ENCODE results near the gene KRTAP4-2.
"Not testable (repeated sequence)": the region's sequence is repeated elsewhere in the genome, so short reads cannot be mapped to it uniquely, and the experiment has no call there.

Gene KRTAP4-2

DNA sequence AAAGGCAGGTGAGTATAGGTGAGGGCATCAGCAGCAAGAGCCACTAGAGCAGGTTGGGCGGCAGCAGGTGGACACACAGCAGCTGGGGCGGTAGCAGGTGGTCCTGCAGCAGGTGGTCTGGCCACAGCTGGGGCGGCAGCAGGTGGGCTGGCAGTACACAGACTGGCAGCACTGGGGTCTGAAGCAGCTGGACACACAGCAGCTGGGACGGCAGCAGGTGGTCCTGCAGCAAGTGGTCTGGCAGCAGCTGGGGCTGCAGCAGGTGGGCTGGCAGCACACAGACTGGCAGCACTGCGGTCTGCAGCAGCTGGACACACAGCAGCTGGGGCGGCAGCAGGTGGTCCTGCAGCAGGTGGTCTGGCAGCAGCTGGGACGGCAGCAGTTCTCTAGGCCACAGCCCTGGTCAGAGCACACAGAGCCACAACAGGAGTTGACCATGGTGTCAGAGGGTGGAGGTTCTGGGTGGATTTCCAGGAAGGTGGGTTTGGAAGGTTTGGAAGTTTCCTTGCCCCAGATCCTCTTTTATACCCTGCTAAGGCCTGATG, at the start of gene KRTAP4-2:
TSS of gene KRTAP4-2 (minus strand) at position 495 of the 545 bp plus-strand sequence. CDS start at position 438, 57 bp downstream.
- TF ChIP-seq POLR2A (IDR thresholded peaks at IDR 0.05; ENCODE audit: low read length) (no peak), GATA1 (IDR thresholded peaks at IDR 0.05; ENCODE audit: low read depth, low read length) (no peak)
- DNase-seq = no peak

DNA sequence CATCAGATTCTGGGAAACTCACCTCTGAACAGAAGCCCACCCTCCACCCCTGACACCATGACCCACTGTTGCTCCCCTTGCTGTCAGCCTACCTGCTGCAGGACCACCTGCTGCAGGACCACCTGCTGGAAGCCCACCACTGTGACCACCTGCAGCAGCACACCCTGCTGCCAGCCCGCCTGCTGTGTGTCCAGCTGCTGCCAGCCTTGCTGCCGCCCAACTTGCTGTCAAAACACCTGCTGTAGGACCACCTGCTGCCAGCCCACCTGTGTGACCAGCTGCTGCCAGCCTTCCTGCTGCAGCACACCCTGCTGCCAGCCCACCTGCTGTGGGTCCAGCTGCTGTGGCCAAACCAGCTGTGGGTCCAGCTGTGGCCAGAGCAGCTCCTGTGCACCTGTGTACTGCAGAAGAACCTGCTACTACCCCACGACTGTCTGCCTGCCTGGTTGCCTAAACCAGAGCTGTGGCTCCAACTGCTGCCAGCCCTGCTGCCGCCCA, 48.6 kb upstream of the KRTAP4-2 start, which contains the start of gene KRTAP9-2:
TSS of gene KRTAP9-2 (plus strand) at position 51 of the 498 bp plus-strand sequence. CDS start at position 58, 7 bp downstream.
- DNase-seq = not testable (repeated sequence)

GRCh38 chr17:41226051-41226450, 48.0 kb upstream of the KRTAP4-2 start:
- DNase-seq = no peak
- no peak for TF ChIP-seq POLR2A (IDR thresholded peaks at IDR 0.05; ENCODE audit: low read length)
- no peak for TF ChIP-seq GATA1 (IDR thresholded peaks at IDR 0.05; ENCODE audit: low read depth, low read length)

- DNase-seq = no peak
Measured at GRCh38 chr17:41223821-41224220, 45.8 kb upstream of the KRTAP4-2 start.

DNA sequence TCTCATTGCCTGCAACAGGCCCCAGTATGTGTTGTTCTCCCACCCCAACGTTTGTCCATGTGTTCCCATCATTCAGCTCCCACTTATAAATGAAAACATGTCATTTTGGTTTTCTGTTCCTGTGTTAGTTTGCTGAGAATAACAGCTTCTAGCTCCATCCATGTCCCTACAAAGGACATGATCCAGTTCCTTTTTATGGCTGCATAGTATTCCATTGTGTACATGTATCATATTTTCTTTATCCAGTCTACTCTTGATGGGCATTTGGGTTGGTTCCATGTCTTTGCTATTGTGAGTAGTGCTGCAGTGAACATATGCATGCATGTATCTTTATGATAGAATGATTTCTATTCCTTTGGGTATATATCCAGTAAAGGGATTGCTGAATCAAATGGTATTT, 37.7 kb upstream of the KRTAP4-2 start:
- TF ChIP-seq GATA1 (IDR thresholded peaks at IDR 0.05; ENCODE audit: low read depth, low read length) (no peak), POLR2A (IDR thresholded peaks at IDR 0.05; ENCODE audit: low read length) (no peak)
- no peak for DNase-seq

More at GRCh38 chr17:41223821-41224220, 45.8 kb upstream of the KRTAP4-2 start:
- no peak for TF ChIP-seq GATA1 (IDR thresholded peaks at IDR 0.05; ENCODE audit: low read depth, low read length)
- no peak for TF ChIP-seq POLR2A (IDR thresholded peaks at IDR 0.05; ENCODE audit: low read length)

DNA sequence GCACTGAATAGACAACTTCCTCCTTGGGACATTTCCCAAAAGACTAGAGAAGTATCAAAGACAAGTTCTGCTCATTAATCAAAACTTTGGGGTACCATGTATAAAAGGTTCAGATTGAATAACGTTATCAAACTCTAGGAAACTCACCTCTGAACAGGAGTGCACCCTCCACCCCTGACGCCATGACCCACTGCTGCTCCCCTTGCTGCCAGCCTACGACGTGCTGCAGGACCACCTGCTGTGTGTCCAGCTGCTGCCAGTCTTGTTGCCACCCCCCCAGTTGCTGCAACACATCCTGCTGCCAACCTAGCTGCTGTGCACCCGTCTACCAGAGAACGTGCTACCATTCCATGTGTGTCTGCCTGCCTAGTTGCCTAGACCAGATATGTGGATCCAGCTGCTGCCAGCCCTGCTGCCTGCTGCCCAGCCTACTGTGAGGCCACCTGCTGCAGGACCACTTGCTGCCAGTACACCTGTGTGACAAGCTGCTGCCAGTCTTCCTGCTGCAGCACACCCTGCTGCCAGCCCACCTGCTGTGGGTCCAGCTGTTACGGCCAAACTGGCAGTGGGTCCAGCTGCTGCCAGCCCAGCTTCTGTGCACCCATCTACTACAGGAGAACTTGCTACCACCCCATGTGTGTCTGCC, 34.6 kb upstream of the KRTAP4-2 start:
- DNase-seq = no peak
- TF ChIP-seq POLR2A (IDR thresholded peaks at IDR 0.05; ENCODE audit: low read length) = no peak
- no peak for TF ChIP-seq GATA1 (IDR thresholded peaks at IDR 0.05; ENCODE audit: low read depth, low read length)

DNA sequence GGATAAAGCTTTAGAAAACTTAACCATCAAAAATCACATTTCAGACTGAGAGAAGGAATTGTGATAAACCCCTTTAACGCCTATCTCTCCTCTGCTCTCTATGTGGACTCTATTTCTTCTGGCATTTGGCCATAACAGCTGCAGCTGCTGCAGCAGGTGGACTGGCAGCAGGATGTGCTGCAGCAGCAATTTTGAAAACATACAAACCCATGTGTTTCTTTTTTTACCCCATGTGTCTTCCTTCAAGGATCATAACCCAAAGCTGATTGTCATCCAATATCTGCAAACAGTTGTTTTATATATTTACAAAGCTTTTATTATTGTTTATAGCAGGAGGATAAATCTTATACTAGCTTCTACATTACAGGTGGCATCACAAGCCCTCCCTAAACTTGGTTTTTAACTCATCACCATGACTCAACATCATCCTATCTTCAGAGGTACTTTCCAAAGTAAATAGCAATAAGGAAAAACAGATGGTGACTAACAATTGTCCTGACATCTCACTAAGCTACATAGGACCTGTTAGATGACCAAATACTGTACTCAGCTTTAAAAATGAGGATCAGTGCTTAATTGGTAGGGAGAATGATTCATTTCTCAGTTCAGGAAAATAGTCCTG, 33.9 kb upstream of the KRTAP4-2 start:
- no peak for DNase-seq

DNA sequence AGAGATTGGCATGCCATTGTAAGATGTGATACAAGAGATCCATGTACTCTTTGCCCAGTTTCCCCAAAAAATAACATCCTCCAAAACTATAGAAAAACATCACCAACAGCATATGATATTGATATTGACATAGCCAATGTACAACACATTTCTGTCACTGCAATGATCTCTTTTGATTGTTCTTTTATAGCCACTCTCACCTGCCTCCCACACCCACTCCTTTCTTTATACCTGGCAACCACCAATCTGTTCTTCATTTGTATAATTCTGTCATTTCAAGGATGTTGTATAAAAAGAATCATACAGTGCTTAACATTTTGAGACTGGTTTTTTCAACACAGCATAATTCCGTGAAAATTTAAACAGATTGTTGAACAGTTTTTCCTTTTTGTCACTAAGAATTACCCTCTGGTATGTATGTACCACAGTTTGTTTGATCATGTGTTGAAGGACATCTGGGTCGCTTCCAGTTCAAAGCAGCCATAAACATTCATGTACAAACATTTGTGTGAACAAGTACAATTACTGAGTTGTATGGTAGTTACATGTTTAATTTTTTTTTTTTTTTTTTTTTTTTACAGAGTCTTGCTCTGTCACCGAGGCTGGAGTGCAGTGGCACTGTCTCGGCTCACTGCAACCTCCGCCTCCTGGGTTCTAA, 21.5 kb upstream of the KRTAP4-2 start:
- no peak for DNase-seq
- TF ChIP-seq POLR2A (IDR thresholded peaks at IDR 0.05; ENCODE audit: low read length) (no peak), GATA1 (IDR thresholded peaks at IDR 0.05; ENCODE audit: low read depth, low read length) (no peak)

More for the DNA sequence above, 33.9 kb upstream of the KRTAP4-2 start:
- TF ChIP-seq GATA1 (IDR thresholded peaks at IDR 0.05; ENCODE audit: low read depth, low read length) = no peak

- no peak for DNase-seq
- TF ChIP-seq POLR2A (IDR thresholded peaks at IDR 0.05; ENCODE audit: low read length) (no peak), GATA1 (IDR thresholded peaks at IDR 0.05; ENCODE audit: low read depth, low read length) (no peak)
Measured at GRCh38 chr17:41196068-41196467, 18.0 kb upstream of the KRTAP4-2 start.

DNA sequence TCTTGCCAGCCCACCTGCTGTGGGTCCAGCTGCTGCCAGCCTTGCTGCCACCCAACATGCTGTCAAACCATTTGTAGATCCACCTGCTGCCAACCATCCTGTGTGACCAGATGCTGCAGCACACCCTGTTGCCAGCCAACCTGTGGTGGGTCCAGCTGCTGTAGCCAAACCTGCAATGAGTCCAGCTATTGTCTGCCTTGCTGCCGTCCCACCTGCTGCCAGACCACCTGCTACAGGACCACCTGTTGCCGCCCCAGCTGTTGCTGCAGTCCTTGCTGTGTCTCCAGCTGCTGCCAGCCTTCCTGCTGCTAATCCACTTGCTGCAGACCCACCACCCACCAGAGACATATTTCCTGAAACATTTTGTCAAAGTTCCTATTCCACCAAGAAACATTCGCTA, 12.3 kb upstream of the KRTAP4-2 start:
- TF ChIP-seq GATA1 (IDR thresholded peaks at IDR 0.05; ENCODE audit: low read depth, low read length) (no peak), POLR2A (IDR thresholded peaks at IDR 0.05; ENCODE audit: low read length) (no peak)
- no peak for DNase-seq

DNA sequence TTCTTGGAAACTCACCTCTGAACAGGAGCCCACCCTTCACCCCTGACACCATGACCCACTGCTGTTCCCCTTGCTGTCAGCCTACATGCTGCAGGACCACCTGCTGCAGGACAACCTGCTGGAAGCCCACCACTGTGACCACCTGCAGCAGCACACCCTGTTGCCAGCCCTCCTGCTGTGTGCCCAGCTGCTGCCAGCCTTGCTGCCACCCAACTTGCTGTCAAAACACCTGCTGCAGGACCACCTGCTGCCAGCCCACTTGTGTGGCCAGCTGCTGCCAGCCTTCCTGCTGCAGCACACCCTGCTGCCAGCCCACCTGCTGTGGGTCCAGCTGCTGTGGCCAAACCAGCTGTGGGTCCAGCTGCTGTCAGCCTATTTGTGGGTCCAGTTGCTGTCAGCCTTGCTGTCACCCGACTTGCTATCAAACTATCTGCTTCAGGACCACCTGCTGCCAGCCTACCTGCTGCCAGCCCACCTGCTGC, 11.9 kb upstream of the KRTAP4-2 start, which contains the start of gene KRTAP9-1:
TSS of gene KRTAP9-1 (plus strand) at position 51 of the 482 bp plus-strand sequence. CDS start at position 51, 0 bp downstream.
- DNase-seq = not testable (repeated sequence)

DNA sequence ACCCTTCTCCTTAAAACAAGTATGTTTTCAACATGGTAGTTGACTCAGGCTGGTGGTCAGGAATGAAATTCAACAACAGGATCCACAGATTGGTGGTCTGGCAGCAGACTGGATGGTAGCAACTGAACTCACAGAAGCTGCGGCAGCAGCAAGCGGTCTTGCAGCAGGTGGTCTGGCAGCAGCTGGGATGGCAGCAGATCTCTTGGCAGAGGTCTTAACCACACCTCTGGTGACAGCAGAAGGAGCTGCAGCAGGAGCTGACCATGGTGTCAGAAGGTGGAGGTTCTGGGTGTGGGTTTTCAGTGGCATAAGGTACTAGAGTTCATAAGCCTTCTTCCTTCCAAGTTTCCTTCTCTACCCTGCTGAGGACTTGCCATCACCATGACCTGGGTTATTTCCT, 8.9 kb upstream of the KRTAP4-2 start:
- DNase-seq = no peak
- TF ChIP-seq POLR2A (IDR thresholded peaks at IDR 0.05; ENCODE audit: low read length) (no peak), GATA1 (IDR thresholded peaks at IDR 0.05; ENCODE audit: low read depth, low read length) (no peak)

DNA sequence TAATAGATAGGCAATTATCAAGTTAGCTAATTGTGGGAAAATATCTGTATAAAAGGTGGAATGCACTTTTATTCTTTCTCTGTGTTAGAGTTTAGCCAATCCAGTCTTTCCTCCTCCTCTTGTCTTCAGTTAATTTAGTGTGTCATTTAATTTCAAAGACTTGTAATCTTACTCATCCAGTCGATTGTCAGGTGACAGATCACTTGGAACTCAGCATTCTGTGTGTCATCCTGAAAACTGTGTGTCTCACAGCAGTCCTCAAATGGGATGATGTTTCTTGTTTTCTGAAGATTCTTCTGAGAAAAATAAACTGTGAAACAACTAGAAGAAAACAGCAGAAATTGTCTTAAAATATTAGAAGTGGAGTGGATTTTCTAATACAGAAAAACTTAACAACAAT, 7.0 kb upstream of the KRTAP4-2 start:
- DNase-seq = no peak
- TF ChIP-seq GATA1 (IDR thresholded peaks at IDR 0.05; ENCODE audit: low read depth, low read length) (no peak), POLR2A (IDR thresholded peaks at IDR 0.05; ENCODE audit: low read length) (no peak)

DNA sequence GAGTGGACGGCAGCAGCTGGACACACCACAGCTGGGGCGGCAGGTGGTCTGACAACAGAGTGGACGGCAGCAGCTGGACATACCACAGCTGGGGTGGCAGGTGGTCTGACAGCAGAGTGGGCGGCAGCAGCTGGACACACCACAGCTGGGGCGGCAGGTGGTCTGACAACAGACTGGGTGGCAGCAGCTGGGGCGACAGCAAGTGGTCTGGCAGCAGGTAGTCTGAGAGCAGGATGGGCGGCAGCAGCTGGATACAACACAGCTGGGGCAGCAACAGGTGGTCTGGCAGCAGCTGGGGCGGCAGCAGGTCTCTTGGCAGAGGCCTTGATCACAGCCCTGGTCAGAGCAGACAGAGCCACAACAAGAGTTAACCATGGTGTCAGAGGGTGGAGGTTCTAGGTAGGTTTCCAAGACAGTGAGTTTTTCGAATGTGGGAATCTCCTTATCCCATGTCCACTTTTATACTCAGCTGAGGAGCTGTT, 6.5 kb upstream of the KRTAP4-2 start, which contains the start of gene KRTAP4-1:
TSS of gene KRTAP4-1 (minus strand) at position 432 of the 482 bp plus-strand sequence. CDS start at position 375, 57 bp downstream.
- no peak for TF ChIP-seq POLR2A (IDR thresholded peaks at IDR 0.05; ENCODE audit: low read length)
- no peak for TF ChIP-seq GATA1 (IDR thresholded peaks at IDR 0.05; ENCODE audit: low read depth, low read length)
- DNase-seq = no peak

Data from erythroblast (primary cell).